ENCODE results near the gene SSB. TPM values are rescaled to one million over a fixed set of nuclear protein-coding genes. Genes with fewer than 3 reads are reported as not detected.

Gene SSB
- total and polyA plus RNA-seq, 2 of the 13 experiments (the other 11 are each of a cell fraction or from before 2014, with no cell fraction given), result 109 to 208 TPM

- in situ Hi-C loops (cut with HindIII; ENCODE audit: extremely low pct_ligation_motif_present, low pct_unique_long_range_greater_than_20kb), result no loop called here
- no peak for ATAC-seq
- H3K79me2 ChIP-seq (ENCODE audit: insufficient read depth, low read length), result peaks cover 55% of the 10 kb centered on the region
- no peak for TF ChIP-seq SRSF1 (optimal IDR thresholded peaks at IDR 0.05; ENCODE audit: low read depth, low read length)
- no peak for TF ChIP-seq ZNF784 (CRISPR knock-in tag; IDR thresholded peaks at IDR 0.05; ENCODE audit: borderline replicate concordance)
- no peak for TF ChIP-seq HMGA1 (CRISPR knock-in tag; conservative IDR thresholded peaks at IDR 0.05)
- no peak for TF ChIP-seq ZNF770 (CRISPR knock-in tag; IDR thresholded peaks at IDR 0.05)
- TF ChIP-seq FUBP1 (CRISPR knock-in tag; IDR thresholded peaks at IDR 0.05; ENCODE audit: borderline replicate concordance), result no peak
- TF ChIP-seq NR0B2 (CRISPR knock-in tag; IDR thresholded peaks at IDR 0.05), result no peak
- no peak for TF ChIP-seq SMARCE1 (IDR thresholded peaks at IDR 0.05; ENCODE audit: borderline replicate concordance)
- no peak for TF ChIP-seq CSRNP1 (CRISPR knock-in tag; IDR thresholded peaks at IDR 0.05)
- no peak for TF ChIP-seq HNRNPH1 (optimal IDR thresholded peaks at IDR 0.05; ENCODE audit: low read depth, low read length)
- TF ChIP-seq ZNF878 (CRISPR knock-in tag; IDR thresholded peaks at IDR 0.05), result no peak
- no peak for TF ChIP-seq HCFC1 (IDR thresholded peaks at IDR 0.05; ENCODE audit: low read depth, low read length)
- no peak for TF ChIP-seq DBP (CRISPR knock-in tag; IDR thresholded peaks at IDR 0.05; ENCODE audit: not compliant biosample characterization)
- TF ChIP-seq GMEB2 (CRISPR knock-in tag; IDR thresholded peaks at IDR 0.05; ENCODE audit: low read depth), result no peak
- TF ChIP-seq ZNF256 (CRISPR knock-in tag; conservative IDR thresholded peaks at IDR 0.05), result no peak
- TF ChIP-seq ZEB1 (IDR thresholded peaks at IDR 0.05; ENCODE audit: insufficient replicate concordance, low read depth), result no peak
Measured at GRCh38 chr2:169845016-169845415, 46.3 kb downstream of the SSB start.

More at GRCh38 chr2:169845016-169845415, 46.3 kb downstream of the SSB start:
- intact Hi-C loops (cut with micrococcal nuclease; ENCODE audit: unreplicated experiment), result no loop called here
- 100% methylated on average over 2 of the region's 2 CpGs for WGBS (ENCODE audit: low lambda C conversion rate)
- ChIA-PET POLR2A (no interaction called here), CTCF (ENCODE audit: low intra/inter-chr PET ratio, low total read pairs) (no interaction called here)
- no peak overlapping the region for H3K9ac ChIP-seq (ENCODE audit: insufficient read depth, low read depth, low read length)
- H3K27me3 ChIP-seq (ENCODE audit: control insufficient read depth in 1 of 2, insufficient read depth in 2 of 2, low read length in 2 of 2), result no peaks in the 10 kb centered on the region
- DNase-seq (ENCODE audit: low spot score) (no peak), FAIRE-seq (no peak)
- H3K4me3 ChIP-seq (replicated peaks in 1 of 3; ENCODE audit: insufficient read depth in 1 of 3, low read depth in 2 of 3, low read length in 3 of 3), result no peak overlapping the region
- no peak overlapping the region for H3K4me2 ChIP-seq (ENCODE audit: low read depth, low read length)
- H3K27ac ChIP-seq (ENCODE audit: extremely low read length, insufficient read depth, low read length), result no peak overlapping the region
- no peak overlapping the region for H2AFZ ChIP-seq (ENCODE audit: low read length)
- no peaks in the 10 kb centered on the region for H3K9me3 ChIP-seq (ENCODE audit: low read length)
- H3K36me3 ChIP-seq (replicated peaks in 1 of 2; ENCODE audit: control insufficient read depth in 1 of 2, insufficient read depth in 2 of 2, low read length in 2 of 2), result peaks cover 4 to 9% of the 10 kb centered on the region in 2 experiments; a peak in 4 of 5 replicates
- H4K20me1 ChIP-seq (ENCODE audit: insufficient read depth, low read length), result peaks cover 2% of the 10 kb centered on the region; the same call in 1 of the 2 replicates
- H3K4me1 ChIP-seq (ENCODE audit: insufficient read depth, low read length), result peaks cover 21% of the 10 kb centered on the region
- no TSS peak for BruUV-seq (replicated peaks)

Measured in HepG2 (cell line).